ENCODE measurements around the gene SRXN1.

SRXN1 gene

GRCh38 chr20:607476-607875 lies 45.5 kb downstream of the SRXN1 start:
- DNase-seq (ENCODE audit: low read depth in 3 of 3) = no peak

GRCh38 chr20:605237-605636 lies 47.8 kb downstream of the SRXN1 start:
- no peak for DNase-seq (ENCODE audit: low read depth in 3 of 3)

GRCh38 chr20:603116-603640 lies 49.8 kb downstream of the SRXN1 start:
- no peak for DNase-seq (ENCODE audit: low read depth in 3 of 3)

- no peak for DNase-seq (ENCODE audit: low read depth in 3 of 3)
Observed at GRCh38 chr20:602111-602970, 50.7 kb downstream of the SRXN1 start.

- no peak for DNase-seq (ENCODE audit: low read depth in 3 of 3)
Observed at GRCh38 chr20:600736-601135, 52.3 kb downstream of the SRXN1 start.

- no peak for DNase-seq (ENCODE audit: low read depth in 3 of 3)
Observed at GRCh38 chr20:600141-600540, 52.9 kb downstream of the SRXN1 start.

- DNase-seq (ENCODE audit: low read depth in 3 of 3) = no peak
Observed at GRCh38 chr20:598133-598850, 54.7 kb downstream of the SRXN1 start.

- DNase-seq (ENCODE audit: low read depth in 3 of 3) = no peak
Observed at GRCh38 chr20:597560-597959, 55.4 kb downstream of the SRXN1 start.
